ENCODE data around the gene CHMP4B. TPM values are rescaled to one million over a fixed set of nuclear protein-coding genes. Genes with fewer than 3 reads are reported as not detected.

CHMP4B gene
- total RNA-seq, 1 experiment from 2014 or later = 151 TPM

GRCh38 chr20:33812908-33813462, 1.8 kb downstream of the CHMP4B start:
- in situ Hi-C loops (cut with HindIII; ENCODE audit: low pct_unique_long_range_greater_than_20kb, low sequenced_read_pairs) = no loop called here

GRCh38 chr20:33814238-33814712, 3.1 kb downstream of the CHMP4B start:
- DNase-seq (ENCODE audit: low read depth) = no peak
- in situ Hi-C loops (cut with HindIII; ENCODE audit: low pct_unique_long_range_greater_than_20kb, low sequenced_read_pairs) = no loop called here

More at GRCh38 chr20:33812908-33813462, 1.8 kb downstream of the CHMP4B start:
- DNase-seq (ENCODE audit: low read depth) = peak; percentile 72

- no peak for DNase-seq (ENCODE audit: low read depth)
- in situ Hi-C loops (cut with HindIII; ENCODE audit: low pct_unique_long_range_greater_than_20kb, low sequenced_read_pairs) = no loop called here
Measured at GRCh38 chr20:33815671-33816070, 4.5 kb downstream of the CHMP4B start.

GRCh38 chr20:33816191-33816590, 5.0 kb downstream of the CHMP4B start:
- in situ Hi-C loops (cut with HindIII; ENCODE audit: low pct_unique_long_range_greater_than_20kb, low sequenced_read_pairs) = no loop called here

GRCh38 chr20:33817411-33817810, 6.3 kb downstream of the CHMP4B start:
- in situ Hi-C loops (cut with HindIII; ENCODE audit: low pct_unique_long_range_greater_than_20kb, low sequenced_read_pairs) = no loop called here
- DNase-seq (ENCODE audit: low read depth) = no peak

More at GRCh38 chr20:33816191-33816590, 5.0 kb downstream of the CHMP4B start:
- no peak for DNase-seq (ENCODE audit: low read depth)

- DNase-seq (ENCODE audit: low read depth) = no peak
- in situ Hi-C loops (cut with HindIII; ENCODE audit: low pct_unique_long_range_greater_than_20kb, low sequenced_read_pairs) = no loop called here
Measured at GRCh38 chr20:33819456-33819855, 8.3 kb downstream of the CHMP4B start.

GRCh38 chr20:33820362-33820761, 9.2 kb downstream of the CHMP4B start:
- in situ Hi-C loops (cut with HindIII; ENCODE audit: low pct_unique_long_range_greater_than_20kb, low sequenced_read_pairs) = no loop called here
- DNase-seq (ENCODE audit: low read depth) = no peak

GRCh38 chr20:33821270-33821836, 10.2 kb downstream of the CHMP4B start:
- DNase-seq (ENCODE audit: low read depth) = no peak
- in situ Hi-C loops (cut with HindIII; ENCODE audit: low pct_unique_long_range_greater_than_20kb, low sequenced_read_pairs) = no loop called here

- DNase-seq (ENCODE audit: low read depth) = no peak
- in situ Hi-C loops (cut with HindIII; ENCODE audit: low pct_unique_long_range_greater_than_20kb, low sequenced_read_pairs) = no loop called here
Measured at GRCh38 chr20:33822423-33822822, 11.3 kb downstream of the CHMP4B start.

- in situ Hi-C loops (cut with HindIII; ENCODE audit: low pct_unique_long_range_greater_than_20kb, low sequenced_read_pairs) = no loop called here
- DNase-seq (ENCODE audit: low read depth) = no peak
Measured at GRCh38 chr20:33822991-33823390, 11.8 kb downstream of the CHMP4B start.

GRCh38 chr20:33824852-33825251, 13.7 kb downstream of the CHMP4B start:
- in situ Hi-C loops (cut with HindIII; ENCODE audit: low pct_unique_long_range_greater_than_20kb, low sequenced_read_pairs) = no loop called here
- DNase-seq (ENCODE audit: low read depth) = no peak

GRCh38 chr20:33825340-33826269, 14.5 kb downstream of the CHMP4B start:
- DNase-seq (ENCODE audit: low read depth) = no peak
- in situ Hi-C loops (cut with HindIII; ENCODE audit: low pct_unique_long_range_greater_than_20kb, low sequenced_read_pairs) = no loop called here

GRCh38 chr20:33826270-33826897, 15.2 kb downstream of the CHMP4B start:
- in situ Hi-C loops (cut with HindIII; ENCODE audit: low pct_unique_long_range_greater_than_20kb, low sequenced_read_pairs) = no loop called here
- no peak for DNase-seq (ENCODE audit: low read depth)

GRCh38 chr20:33827109-33827508, 16.0 kb downstream of the CHMP4B start:
- no peak for DNase-seq (ENCODE audit: low read depth)
- in situ Hi-C loops (cut with HindIII; ENCODE audit: low pct_unique_long_range_greater_than_20kb, low sequenced_read_pairs) = no loop called here

GRCh38 chr20:33827634-33828325, 16.6 kb downstream of the CHMP4B start:
- DNase-seq (ENCODE audit: low read depth) = no peak
- in situ Hi-C loops (cut with HindIII; ENCODE audit: low pct_unique_long_range_greater_than_20kb, low sequenced_read_pairs) = no loop called here

GRCh38 chr20:33828326-33828844, 17.2 kb downstream of the CHMP4B start:
- in situ Hi-C loops (cut with HindIII; ENCODE audit: low pct_unique_long_range_greater_than_20kb, low sequenced_read_pairs) = no loop called here
- DNase-seq (ENCODE audit: low read depth) = no peak

- DNase-seq (ENCODE audit: low read depth) = no peak
- in situ Hi-C loops (cut with HindIII; ENCODE audit: low pct_unique_long_range_greater_than_20kb, low sequenced_read_pairs) = no loop called here
Measured at GRCh38 chr20:33828967-33829560, 17.9 kb downstream of the CHMP4B start.

GRCh38 chr20:33829636-33830035, 18.5 kb downstream of the CHMP4B start:
- in situ Hi-C loops (cut with HindIII; ENCODE audit: low pct_unique_long_range_greater_than_20kb, low sequenced_read_pairs) = no loop called here
- no peak for DNase-seq (ENCODE audit: low read depth)
